ENCODE measurements around the gene ZNF511. TPM values are rescaled to one million over a fixed set of nuclear protein-coding genes. Genes with fewer than 3 reads are reported as not detected.

ZNF511 gene
- total RNA-seq, 1 donor from 2014 or later, result 23.7 TPM

GRCh38 chr10:133335246-133336117 is 26.8 kb downstream of the ZNF511 start:
- peak in 1 of 2 donors; percentile 28 for DNase-seq (ENCODE audit: low read depth in 2 of 2)

GRCh38 chr10:133336118-133336576 is 27.4 kb downstream of the ZNF511 start:
- DNase-seq (ENCODE audit: low read depth in 2 of 2), result no peak

DNA sequence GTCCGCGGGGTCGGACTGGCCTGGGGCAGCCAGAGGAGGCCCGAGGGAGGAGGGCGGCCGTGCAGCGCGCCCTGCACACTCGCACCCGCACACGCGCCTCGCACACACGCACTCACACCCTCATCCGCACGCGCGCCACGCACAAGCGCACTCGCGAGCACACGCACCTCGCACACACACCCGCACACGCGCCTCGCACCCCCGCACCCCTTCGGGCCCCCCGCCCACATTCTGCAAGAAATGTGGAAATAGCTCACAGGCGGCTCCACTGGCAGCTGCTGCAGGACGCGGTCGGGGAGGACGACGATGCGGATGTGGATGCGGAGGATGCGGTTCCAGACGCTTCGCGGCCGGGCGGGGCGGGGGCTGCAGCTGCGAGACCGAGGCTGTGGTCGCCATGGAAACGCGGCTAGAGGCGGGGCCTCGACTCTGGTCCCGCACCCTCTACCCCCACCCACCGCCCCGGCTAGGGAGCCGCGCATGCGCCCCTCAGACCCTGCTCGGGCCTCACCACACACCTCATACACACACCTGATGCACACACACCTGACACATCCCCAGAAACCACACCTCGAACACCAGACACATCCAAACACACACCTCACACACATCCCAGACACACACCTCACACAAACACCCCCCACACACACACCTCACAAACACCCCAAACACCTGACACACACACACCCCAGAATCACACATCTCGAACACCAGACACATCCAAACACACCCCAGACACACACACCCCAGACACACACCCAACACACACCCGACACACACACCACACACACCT is 28.1 kb downstream of the ZNF511 start, which contains the start of gene CALY:
Gene CALY, minus strand, starts transcription at position 320 of the 793 bp plus-strand sequence. CDS start 7,907 bp downstream, outside the sequence.
- DNase-seq (ENCODE audit: low read depth in 2 of 2), result no peak

GRCh38 chr10:133337370-133337725 is 28.6 kb downstream of the ZNF511 start:
- DNase-seq (ENCODE audit: low read depth in 2 of 2), result no peak

DNA sequence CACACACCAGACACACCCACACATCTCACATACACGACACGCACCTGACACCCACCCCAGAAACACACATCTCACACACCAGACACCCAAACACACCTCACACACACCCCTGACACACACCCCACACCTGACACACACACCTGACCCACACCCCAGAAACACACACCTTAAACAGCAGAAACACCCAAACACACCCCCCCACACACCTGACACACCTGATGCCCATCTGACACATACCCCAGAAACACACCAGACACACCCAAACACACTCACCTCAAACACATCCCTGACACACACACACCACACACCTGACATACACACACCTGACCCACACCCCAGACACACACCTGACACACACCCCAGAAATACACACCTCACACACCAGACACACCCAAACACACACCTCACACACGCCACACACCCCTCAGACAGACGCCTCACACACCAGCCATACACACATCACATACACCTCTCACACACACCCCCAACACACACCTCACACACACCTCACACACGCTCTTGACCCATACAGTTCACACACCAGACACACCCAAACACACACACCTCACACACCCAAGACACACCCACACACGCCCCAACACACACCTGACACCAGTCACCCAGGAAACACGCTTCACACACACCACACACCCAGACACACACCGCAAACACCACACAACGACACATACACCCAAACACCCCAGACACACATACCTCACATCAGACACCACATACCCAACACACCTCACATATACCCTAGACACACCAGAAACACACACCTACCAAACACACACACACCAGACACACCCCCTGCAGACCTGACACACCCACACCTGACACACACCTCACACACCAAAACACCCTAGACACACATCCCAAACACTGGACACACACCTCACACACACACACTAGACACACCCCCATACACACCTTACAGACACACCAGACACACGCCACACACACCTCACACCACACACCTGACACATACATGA is 29.7 kb downstream of the ZNF511 start:
- DNase-seq (ENCODE audit: low read depth in 2 of 2), result no peak

DNA sequence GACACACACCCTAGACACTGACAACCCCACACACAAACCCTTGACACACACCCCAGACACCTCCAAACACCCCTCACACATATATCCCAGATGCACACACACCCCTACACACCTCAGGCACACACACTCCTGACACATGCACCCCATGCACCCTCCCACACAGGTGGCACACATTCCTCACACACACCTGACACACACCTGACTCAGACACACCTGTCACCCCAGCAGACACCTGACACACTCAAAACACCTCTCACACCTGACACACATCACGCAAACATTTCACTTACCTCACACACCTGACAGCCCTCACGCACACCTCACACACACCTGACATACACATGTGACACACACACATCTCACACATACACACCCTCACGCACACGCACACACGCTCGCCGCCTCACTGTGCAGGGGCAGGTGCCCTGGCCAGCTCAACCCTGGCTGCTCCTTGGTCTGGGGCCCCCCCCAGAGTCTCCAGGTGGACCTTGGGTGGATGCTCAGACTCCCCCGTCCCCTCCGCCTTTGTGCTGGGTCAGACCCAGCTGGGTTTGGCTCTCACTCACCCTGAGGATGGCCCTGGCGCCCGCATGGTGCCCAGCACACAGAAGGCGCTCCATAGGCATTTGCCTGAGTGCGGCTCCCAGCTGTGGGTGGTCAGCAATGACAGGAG is 31.1 kb downstream of the ZNF511 start:
- DNase-seq (ENCODE audit: low read depth in 2 of 2), result no peak

GRCh38 chr10:133341983-133342382 is 33.3 kb downstream of the ZNF511 start:
- DNase-seq (ENCODE audit: low read depth in 2 of 2), result no peak

DNA sequence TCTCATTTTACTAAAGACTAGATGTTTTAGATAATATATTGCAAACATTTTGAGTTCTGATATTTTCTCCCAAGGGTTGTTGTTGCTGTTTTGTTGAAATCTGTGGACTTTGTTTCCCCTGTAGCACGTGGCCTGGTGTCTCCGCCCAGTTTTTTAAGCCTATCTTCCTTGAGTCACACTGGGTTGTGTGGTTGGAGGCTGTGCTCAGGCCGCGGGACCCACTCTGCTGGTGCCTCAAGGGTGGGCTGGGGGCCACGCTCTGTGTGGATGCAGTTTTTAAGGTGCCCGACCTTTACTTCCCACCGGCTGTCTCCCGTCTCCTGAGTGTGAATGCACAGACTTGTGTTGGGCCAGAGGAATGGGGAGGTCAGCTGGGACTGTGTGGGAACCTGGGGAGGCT is 34.2 kb downstream of the ZNF511 start:
- DNase-seq (ENCODE audit: low read depth in 2 of 2), result no peak

DNA sequence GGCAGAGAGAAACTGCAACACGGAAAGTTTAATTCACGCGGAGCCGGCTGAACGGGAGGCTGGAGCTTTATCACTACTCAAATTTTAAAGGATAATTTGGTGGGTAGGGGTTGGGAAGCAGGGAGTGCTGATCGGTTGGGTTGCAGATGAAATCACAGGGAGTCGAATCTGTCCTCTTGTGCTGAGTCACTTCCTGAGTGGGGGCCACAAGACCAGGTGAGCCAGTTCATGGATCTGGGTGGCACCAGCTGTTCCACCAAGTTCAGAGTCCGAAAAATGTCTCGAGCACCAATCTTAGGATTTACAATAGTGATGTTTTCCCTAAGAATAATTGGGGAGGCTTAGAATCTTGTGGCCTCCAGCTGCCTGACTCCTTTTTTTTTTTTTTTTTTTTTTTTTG is 34.8 kb downstream of the ZNF511 start:
- DNase-seq (ENCODE audit: low read depth in 2 of 2), result no peak

GRCh38 chr10:133344236-133344635 is 35.5 kb downstream of the ZNF511 start:
- DNase-seq (ENCODE audit: low read depth in 2 of 2), result no peak

DNA sequence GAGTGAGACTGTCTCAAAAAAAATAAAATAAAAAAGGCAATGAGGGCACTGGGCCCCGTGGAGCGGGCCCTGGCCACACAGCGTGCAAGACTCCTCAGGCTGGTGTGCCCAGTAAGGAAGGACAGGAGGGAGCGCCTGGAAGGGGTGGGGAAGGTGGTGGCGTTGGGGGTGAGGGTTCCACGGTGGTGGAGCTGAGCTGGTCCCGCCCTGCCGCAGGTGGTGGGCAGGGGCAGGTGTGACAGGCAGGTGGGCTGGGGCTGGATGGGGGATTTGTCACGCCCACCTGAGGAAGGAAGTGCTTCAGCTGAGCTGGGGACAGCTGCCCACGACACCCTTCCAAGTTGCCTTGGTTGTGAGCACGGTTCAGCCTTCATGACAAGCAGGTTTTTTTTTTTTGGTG is 37.7 kb downstream of the ZNF511 start:
- no peak for DNase-seq (ENCODE audit: low read depth in 2 of 2)

DNA sequence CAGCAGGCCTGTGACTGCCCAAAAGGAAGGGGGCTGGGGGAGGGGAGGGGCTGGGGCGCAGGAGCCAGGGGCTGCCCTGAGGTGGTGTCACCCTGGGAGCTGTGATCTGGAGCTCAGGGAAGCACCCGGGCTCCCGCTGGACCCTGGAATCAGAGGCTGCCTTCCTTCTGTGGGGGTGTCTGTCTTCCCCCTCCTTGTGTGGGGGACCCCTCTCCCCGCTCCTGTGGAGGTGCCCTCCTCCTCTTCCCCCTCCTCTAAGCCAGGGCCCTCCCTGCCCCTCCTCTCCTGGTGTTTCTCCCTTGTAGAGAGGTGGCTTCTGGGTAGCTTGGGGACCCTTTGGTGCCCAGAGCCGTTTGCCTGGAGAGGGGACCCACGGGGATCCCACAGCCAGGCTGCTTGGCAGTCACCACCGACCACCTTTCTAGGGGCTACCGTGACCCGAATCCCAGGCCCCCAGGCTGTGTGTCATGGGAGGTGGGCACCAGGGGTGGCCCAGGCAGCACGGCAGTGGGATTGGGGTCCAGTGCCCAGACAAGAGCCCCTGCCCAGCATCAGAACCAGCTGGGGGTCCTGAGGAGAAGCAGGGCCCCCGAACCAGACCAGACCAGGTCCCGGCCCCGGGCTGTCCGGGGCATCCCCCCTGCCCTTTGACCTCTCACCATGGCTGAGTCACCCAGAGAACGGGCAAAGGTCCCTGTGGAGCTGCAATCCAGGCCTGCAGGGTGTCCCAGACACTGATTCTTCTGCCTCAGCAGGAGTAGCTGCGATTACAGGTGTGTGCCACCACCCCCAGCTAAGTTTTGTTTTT is 39.2 kb downstream of the ZNF511 start:
- DNase-seq (ENCODE audit: low read depth in 2 of 2), result no peak

DNA sequence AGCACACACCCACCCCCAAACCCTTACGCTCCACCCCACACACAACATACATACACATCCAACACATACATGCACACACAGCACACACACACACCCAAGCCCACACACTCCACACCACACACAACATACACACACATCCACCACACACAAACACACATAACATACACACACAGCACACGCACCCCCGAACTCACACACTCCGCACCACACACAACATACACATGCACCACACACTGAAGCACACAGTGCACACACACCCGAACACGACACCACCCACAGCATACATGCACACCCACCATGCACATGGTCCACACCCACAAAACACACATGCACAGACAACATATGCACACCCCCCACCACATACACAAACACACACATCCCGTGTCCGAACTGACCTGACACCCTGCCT is 40.5 kb downstream of the ZNF511 start:
- DNase-seq (ENCODE audit: low read depth in 2 of 2), result no peak

DNA sequence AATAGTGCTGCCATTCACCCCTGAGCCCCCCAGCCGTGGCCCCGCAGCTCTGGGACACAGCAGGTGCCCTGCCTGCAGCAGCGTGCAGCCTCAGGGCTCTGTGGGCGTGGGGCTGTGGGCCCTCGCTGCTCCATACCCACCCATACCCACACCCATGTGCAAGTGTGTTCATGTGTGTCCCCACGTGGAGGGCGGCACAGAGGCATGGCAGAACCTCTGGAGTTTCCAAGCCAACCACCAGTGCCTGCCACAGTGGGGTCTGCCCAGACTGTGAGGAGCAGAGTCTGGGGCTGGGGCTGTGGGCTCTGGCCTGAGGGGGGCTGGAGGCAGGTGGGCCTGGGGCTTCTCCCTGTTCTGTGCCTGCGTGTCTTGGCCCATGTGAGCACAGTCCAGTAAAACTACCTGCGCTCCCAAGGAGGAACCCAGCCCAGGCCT is 40.9 kb downstream of the ZNF511 start:
- DNase-seq (ENCODE audit: low read depth in 2 of 2), result no peak

DNA sequence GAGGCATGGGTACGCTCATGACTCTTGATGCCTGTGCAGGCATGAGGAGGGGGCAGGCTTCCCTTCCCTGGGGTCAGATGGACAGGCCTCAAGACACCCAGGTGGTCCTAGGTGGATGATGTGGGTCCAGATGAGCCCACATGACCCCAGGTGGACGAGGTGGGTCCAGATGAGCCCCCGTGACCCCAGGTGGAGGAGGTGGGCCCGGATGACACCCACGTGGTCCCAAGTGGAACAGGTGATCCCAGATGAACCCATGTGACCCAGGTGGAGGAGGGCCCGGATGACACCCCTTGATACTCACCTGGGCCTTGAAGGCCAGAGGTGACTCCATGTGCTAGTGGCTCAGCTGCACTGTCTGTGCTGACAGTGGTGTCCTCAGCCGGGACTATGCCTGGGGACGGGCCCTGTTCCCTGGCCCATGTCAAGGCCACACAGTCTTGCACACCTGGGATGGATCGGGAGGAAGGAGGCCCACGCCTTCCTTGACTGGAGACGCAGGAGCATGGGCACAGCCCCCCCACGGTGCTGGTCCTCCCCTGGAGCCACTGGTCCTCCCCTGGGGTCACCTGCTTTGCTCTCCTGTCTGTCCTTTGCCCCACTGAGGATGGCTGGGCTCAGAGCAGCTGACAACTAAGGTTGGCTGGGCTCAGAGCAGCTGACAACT is 41.7 kb downstream of the ZNF511 start:
- DNase-seq (ENCODE audit: low read depth in 2 of 2), result no peak

DNA sequence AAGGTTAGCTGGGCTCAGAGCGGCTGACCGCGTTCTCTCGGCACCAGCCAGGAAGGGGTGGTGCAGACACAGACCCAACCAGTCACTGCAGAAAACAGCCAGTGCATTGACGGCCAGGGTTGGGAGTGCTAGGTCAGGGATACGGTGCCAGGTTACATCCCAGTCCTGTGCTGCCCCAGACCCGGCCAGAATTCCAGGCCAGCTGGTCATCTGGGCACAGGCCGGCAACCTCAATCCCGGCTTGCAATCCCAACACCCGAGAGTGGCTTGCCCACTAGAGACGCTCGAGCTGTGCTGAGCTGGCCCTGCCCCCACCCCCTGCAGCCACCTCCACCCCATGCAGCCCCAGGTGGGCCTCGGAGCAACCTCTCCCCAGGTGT is 42.2 kb downstream of the ZNF511 start:
- no peak for DNase-seq (ENCODE audit: low read depth in 2 of 2)

GRCh38 chr10:133351408-133352318 is 42.9 kb downstream of the ZNF511 start:
- no peak for DNase-seq (ENCODE audit: low read depth in 2 of 2)
